Sigmoid colon (tissue), 7 donors: ENCODE results near the gene LSR. TPM values are rescaled to one million over a fixed set of nuclear protein-coding genes. Genes with fewer than 3 reads are reported as not detected.

ENCODE experiments used
- DNase-seq: peaks from one replicate; pipeline ENCODE4 v3.0.0-alpha.2; 2019
- H3K27ac ChIP-seq, 4 donors: fragments of 200-600 bp; sonication (generic); one replicate each; pipeline ENCODE4 v1.5.1; 2016 to 2019; ENCODE audit warnings: mild to moderate bottlenecking in 1 of 4
- H3K27me3 ChIP-seq, 3 donors: fragments of 200-600 bp; sonication (generic); one replicate each; pipeline ENCODE4 v1.5.1; 2019; ENCODE audit warnings: mild to moderate bottlenecking in 1 of 3
- H3K36me3 ChIP-seq, 4 donors: fragments of 200-600 bp; sonication (generic); one replicate each; pipeline ENCODE4 v1.5.1; 2016 to 2019
- H3K4me1 ChIP-seq, 4 donors: fragments of 200-600 bp; sonication (generic); one replicate each; pipeline ENCODE4 v1.5.1; 2017 to 2019
- H3K4me3 ChIP-seq, 4 donors: fragments of 200-600 bp; sonication (generic); one replicate each; pipeline ENCODE4 v1.5.1; 2017 to 2019; ENCODE audit warnings: mild to moderate bottlenecking in 2 of 4, moderate library complexity in 1 of 4
- H3K9me3 ChIP-seq, 4 donors: fragments of 200-600 bp in 3 of 4; sonication (generic) in 3 of 4; one replicate each; pipeline versions ENCODE4 v1.5.1 to v1.6.1; 2013 to 2019
- CTCF ChIP-seq, 4 experiments: fragments of 450-650 bp in 3 of 4; fragments of 200-600 bp in 1 of 4; IDR thresholded peaks; one replicate each; pipeline ENCODE4 v1.5.1; 2016 to 2019; ENCODE audit warnings: antibody characterized with exemption in 4 of 4, mild to moderate bottlenecking in 3 of 4, moderate library complexity in 2 of 4
- EP300 ChIP-seq, 4 donors: sonication (generic); formaldehyde crosslinking; IDR thresholded peaks; one replicate each; pipeline ENCODE4 v1.6.1; 2017; ENCODE audit warnings: antibody characterized with exemption in 4 of 4
- POLR2A ChIP-seq, 2 donors: fragments of 450-650 bp; IDR thresholded peaks; one replicate each; pipeline ENCODE4 v1.6.1; 2016; ENCODE audit warnings: antibody characterized with exemption in 2 of 2, mild to moderate bottlenecking in 2 of 2, moderate library complexity in 2 of 2
- POLR2AphosphoS5 ChIP-seq, 4 donors: sonication (generic); formaldehyde crosslinking; IDR thresholded peaks; one replicate each; pipeline ENCODE4 v1.6.1; 2017; ENCODE audit warnings: antibody characterized with exemption in 4 of 4
- WGBS, 2 donors: extraction: QIAGEN DNeasy Blood & Tissue Kit; methylation state at CpG; one replicate each; pipeline ENCODE4 v1.1.7; 2013; 5-methylcytosine and 5-hydroxymethylcytosine counted together
- intact Hi-C: fragments of 100-400 bp; cut with DNase I; formaldehyde crosslinking; loops from one replicate; pipeline ENCODE4 v1.15.1; 2023
- polyA plus RNA-seq, 3 donors: library from polyadenylated mRNA; stranded (reverse); fragments of 200-250 nt; gene quantifications; one replicate each; pipeline ENCODE4 v1.2.3, GENCODE V29; 2013
- total RNA-seq, 4 donors: library from RNA; depleted of rRNA; stranded (reverse); fragments of >200 nt; gene quantifications; one replicate each; pipeline ENCODE4 v1.1.0, GENCODE V29; 2016
- donor health status: healthy with polysubstance abuse.
- donor health status: Bipolar disorder and iron deficiency.
- donor health status: healthy.

The LSR gene
- total and polyA plus RNA-seq, 7 donors, result 0.68 to 218 (median 3.6) TPM

- no peaks in the 10 kb centered on the region for H3K4me1 ChIP-seq
- TF ChIP-seq EP300 (IDR thresholded peaks at IDR 0.05) (no peak), POLR2A (IDR thresholded peaks at IDR 0.05) (no peak), POLR2AphosphoS5 (IDR thresholded peaks at IDR 0.05) (no peak), CTCF (IDR thresholded peaks at IDR 0.05) (no peak)
- no peak for DNase-seq
- H3K9me3 ChIP-seq, result no peaks in the 10 kb centered on the region
- intact Hi-C loops, result no loop called here
- H3K4me3 ChIP-seq, result no peak overlapping the region
- no peaks in the 10 kb centered on the region for H3K36me3 ChIP-seq
- H3K27me3 ChIP-seq, result peaks cover 8 to 59% (median 26%) of the 10 kb centered on the region in 3 donors
- no peak overlapping the region for H3K27ac ChIP-seq
- 95 to 96% methylated on average over 2 of the region's 2 CpGs for WGBS, 2 donors
Observed at GRCh38 chr19:35301961-35302360, 53.2 kb downstream of the LSR start.

DNA sequence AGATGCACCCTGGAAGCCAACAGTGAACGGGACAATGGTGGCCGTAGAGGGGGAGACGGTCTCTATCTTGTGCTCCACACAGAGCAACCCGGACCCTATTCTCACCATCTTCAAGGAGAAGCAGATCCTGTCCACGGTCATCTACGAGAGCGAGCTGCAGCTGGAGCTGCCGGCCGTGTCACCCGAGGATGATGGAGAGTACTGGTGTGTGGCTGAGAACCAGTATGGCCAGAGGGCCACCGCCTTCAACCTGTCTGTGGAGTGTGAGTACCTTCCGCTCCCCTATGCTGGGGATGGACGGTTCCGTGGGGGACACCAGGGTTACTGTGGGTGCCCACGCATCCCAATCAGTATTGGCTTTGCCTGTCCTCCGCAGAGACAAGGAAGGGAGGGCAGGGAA lies 53.6 kb downstream of the LSR start:
- WGBS, 2 donors, result 87 to 88% methylated on average over 16 of the region's 16 CpGs
- no peak for DNase-seq
- H3K4me1 ChIP-seq, result no peaks in the 10 kb centered on the region
- no peaks in the 10 kb centered on the region for H3K36me3 ChIP-seq
- H3K9me3 ChIP-seq, result no peaks in the 10 kb centered on the region
- TF ChIP-seq POLR2AphosphoS5 (IDR thresholded peaks at IDR 0.05) (no peak), POLR2A (IDR thresholded peaks at IDR 0.05) (no peak), EP300 (IDR thresholded peaks at IDR 0.05) (no peak), CTCF (IDR thresholded peaks at IDR 0.05) (no peak)
- peaks cover 8 to 54% (median 26%) of the 10 kb centered on the region in 3 donors for H3K27me3 ChIP-seq
- no peak overlapping the region for H3K4me3 ChIP-seq
- intact Hi-C loops, result no loop called here
- H3K27ac ChIP-seq, result no peak overlapping the region

DNA sequence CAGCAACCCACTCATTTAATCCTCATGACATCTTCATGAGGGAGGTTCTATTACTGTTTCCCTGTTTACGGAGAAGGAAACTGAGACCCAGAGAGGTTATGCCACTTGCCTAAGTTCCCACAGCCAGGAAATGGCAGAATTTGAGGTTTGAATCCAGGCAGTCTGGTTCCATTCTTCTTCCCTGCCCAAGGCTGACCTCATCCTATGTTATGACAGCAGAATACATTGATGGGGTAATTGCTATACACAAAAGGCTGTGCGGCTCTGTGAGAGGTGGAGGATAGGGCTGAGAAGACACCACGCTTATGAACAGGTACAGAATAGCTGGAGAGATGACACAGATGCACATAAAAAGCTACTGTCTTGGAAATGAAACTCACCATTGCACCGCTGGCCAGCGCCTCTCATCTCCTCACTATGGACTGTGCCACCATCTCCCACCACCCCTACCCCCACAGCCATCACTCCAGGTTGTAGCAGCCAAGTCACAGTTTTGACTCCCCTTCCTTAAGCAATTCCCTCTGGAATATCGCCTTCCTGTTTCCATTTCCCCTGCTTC lies 54.6 kb downstream of the LSR start:
- H3K27me3 ChIP-seq, result peaks cover 8 to 48% (median 26%) of the 10 kb centered on the region in 3 donors
- no peaks in the 10 kb centered on the region for H3K36me3 ChIP-seq
- 86 to 87% methylated on average over 6 of the region's 6 CpGs for WGBS, 2 donors
- no peak overlapping the region for H3K27ac ChIP-seq
- DNase-seq, result no peak
- intact Hi-C loops, result no loop called here
- no peaks in the 10 kb centered on the region for H3K4me1 ChIP-seq
- no peaks in the 10 kb centered on the region for H3K9me3 ChIP-seq
- no peak for TF ChIP-seq EP300 (IDR thresholded peaks at IDR 0.05)
- H3K4me3 ChIP-seq, result no peak overlapping the region

DNA sequence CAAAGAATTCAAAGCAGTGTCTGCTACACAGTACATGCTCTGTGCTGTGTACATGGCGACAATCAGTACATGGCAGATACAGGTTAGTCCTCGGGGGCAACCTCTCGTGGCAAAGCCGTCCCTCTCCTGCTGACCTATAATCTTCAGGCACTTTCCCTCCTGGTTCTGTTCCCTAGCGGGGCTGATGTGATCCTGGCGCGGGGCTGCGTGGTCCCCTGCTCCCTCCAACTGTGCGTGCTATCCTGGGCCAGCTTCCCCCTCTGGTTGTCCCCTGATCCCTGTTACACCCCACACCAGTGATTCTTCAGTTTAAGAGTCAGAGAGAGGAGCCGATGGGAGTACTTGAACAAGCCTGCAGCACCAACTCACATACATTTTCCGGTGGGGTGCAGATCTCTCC lies 55.2 kb downstream of the LSR start:
- no peak overlapping the region for H3K4me3 ChIP-seq
- TF ChIP-seq CTCF (IDR thresholded peaks at IDR 0.05), result no peak
- no peak for TF ChIP-seq EP300 (IDR thresholded peaks at IDR 0.05)
- no peak for TF ChIP-seq POLR2A (IDR thresholded peaks at IDR 0.05)
- no peak for TF ChIP-seq POLR2AphosphoS5 (IDR thresholded peaks at IDR 0.05)
- DNase-seq, result no peak
- H3K36me3 ChIP-seq, result no peaks in the 10 kb centered on the region
- intact Hi-C loops, result no loop called here
- H3K27ac ChIP-seq, result no peak overlapping the region
- H3K4me1 ChIP-seq, result no peaks in the 10 kb centered on the region
- 88 to 90% methylated on average over 11 of the region's 11 CpGs for WGBS, 2 donors
- no peaks in the 10 kb centered on the region for H3K9me3 ChIP-seq
- H3K27me3 ChIP-seq, result peaks cover 8 to 44% (median 25%) of the 10 kb centered on the region in 3 donors

DNA sequence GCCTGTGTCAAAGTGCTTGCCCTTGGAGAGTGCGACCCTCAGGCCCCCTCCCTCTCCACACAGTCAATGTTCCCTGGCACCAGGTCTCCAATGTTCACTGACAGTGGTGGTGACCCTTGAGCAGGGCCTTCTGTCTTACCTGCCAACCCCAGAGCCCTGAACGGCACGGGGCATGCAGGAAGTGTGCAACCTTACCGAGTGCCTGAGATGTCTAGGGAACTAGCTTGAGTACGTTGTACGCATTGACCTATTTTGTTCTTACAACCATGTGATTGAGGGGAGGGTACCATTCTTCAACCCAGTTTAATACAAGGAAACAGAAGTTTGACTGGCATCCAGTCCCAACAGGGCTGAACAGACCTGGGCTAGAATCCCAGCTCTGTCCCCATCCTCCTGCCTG lies 56.4 kb downstream of the LSR start:
- no peak overlapping the region for H3K27ac ChIP-seq
- H3K36me3 ChIP-seq, result no peaks in the 10 kb centered on the region
- H3K4me1 ChIP-seq, result no peaks in the 10 kb centered on the region
- H3K9me3 ChIP-seq, result no peaks in the 10 kb centered on the region
- no peak for TF ChIP-seq EP300 (IDR thresholded peaks at IDR 0.05)
- TF ChIP-seq POLR2A (IDR thresholded peaks at IDR 0.05), result no peak
- no peak for TF ChIP-seq POLR2AphosphoS5 (IDR thresholded peaks at IDR 0.05)
- DNase-seq, result no peak
- intact Hi-C loops, result no loop called here
- peaks cover 4 to 45% (median 13%) of the 10 kb centered on the region in 3 donors for H3K27me3 ChIP-seq
- no peak overlapping the region for H3K4me3 ChIP-seq
- WGBS, 2 donors, result 80 to 86% methylated on average over 6 of the region's 6 CpGs
